ENCODE data around the gene ZNF417. TPM values are rescaled to one million over a fixed set of nuclear protein-coding genes. Genes with fewer than 3 reads are reported as not detected.

ZNF417 gene
- total RNA-seq, 1 donor from 2014 or later: 17.7 TPM

- no peak for ATAC-seq
- Histone ChIP-seq H3K27me3 (no peaks in the 10 kb centered on the region), H3K9me3 (peaks cover 40% of the 10 kb centered on the region), H3K4me3 (no peak overlapping the region), H3K36me3 (peaks cover 46% of the 10 kb centered on the region), H3K4me1 (no peaks in the 10 kb centered on the region), H3K27ac (no peak overlapping the region)
- DNase-seq: no peak
- intact Hi-C loops (cut with DNase I): no loop called here
- TF ChIP-seq CTCF (IDR thresholded peaks at IDR 0.05): no peak
Measured at GRCh38 chr19:57867868-57868492, 48.4 kb downstream of the ZNF417 start.

Other genes starting within 250 kb of the ZNF417 start
- gene ZSCAN4, start 247.7 kb downstream of the ZNF417 start, total RNA-seq: not detected
- gene ZNF551, start 234.6 kb downstream of the ZNF417 start, total RNA-seq: 5.5 TPM
- gene ZNF154, start 207.4 kb downstream of the ZNF417 start, total RNA-seq: 4.5 TPM
- gene ZNF671, start 189.0 kb downstream of the ZNF417 start, total RNA-seq: 7.1 TPM
- 15.1 TPM for gene ZNF776, start 169.8 kb downstream of the ZNF417 start, total RNA-seq
- 18.5 TPM for gene ZNF586, start 146.9 kb downstream of the ZNF417 start, total RNA-seq
- gene ZNF552, start 101.7 kb downstream of the ZNF417 start, total RNA-seq: 10.9 TPM
- 12.2 TPM for gene ZNF587B, start 86.3 kb downstream of the ZNF417 start, total RNA-seq
- gene ZNF587, start 66.7 kb downstream of the ZNF417 start, total RNA-seq: 27.3 TPM
- 12.3 TPM for gene ZNF814, start 27.6 kb downstream of the ZNF417 start, total RNA-seq
- 5.0 TPM for gene ZNF418, start 18.8 kb upstream of the ZNF417 start, total RNA-seq
- gene ZNF256, start 31.1 kb upstream of the ZNF417 start, total RNA-seq: 5.8 TPM
- 0.90 TPM for gene C19orf18, start 57.9 kb upstream of the ZNF417 start, total RNA-seq
- 15.4 TPM for gene ZNF606, start 86.2 kb upstream of the ZNF417 start, total RNA-seq
- not detected for gene ZSCAN1, start 117.4 kb upstream of the ZNF417 start, total RNA-seq
- gene ZNF135, start 142.7 kb upstream of the ZNF417 start, total RNA-seq: 4.1 TPM
- gene ZSCAN18, start 181.6 kb upstream of the ZNF417 start, total RNA-seq: 47.3 TPM
- 7.4 TPM for gene ZNF329, start 234.2 kb upstream of the ZNF417 start, total RNA-seq

All from upper lobe of right lung (tissue), 1 donor.